DND-41 (cell line): ENCODE data around the gene ARMC9.
"Not testable (repeated sequence)": the region's sequence is repeated elsewhere in the genome, so short reads cannot be mapped to it uniquely, and the experiment has no call there.

Experiments used
- EZH2 ChIP-seq: IDR thresholded peaks from 3 replicates; pipeline ENCODE4 v1.6.1; 2012; ENCODE audit warnings: borderline replicate concordance, low read depth, mild to moderate bottlenecking, moderate library complexity, low read length, inconsistent platforms; ENCODE audit not compliant: severe bottlenecking
- TF ChIP-seq, protein P1 (sequence below): IDR thresholded peaks from 2 replicates; pipeline ENCODE4 v1.5.1; 2012; ENCODE audit warnings: borderline replicate concordance, low read length, moderate library complexity, mild to moderate bottlenecking; ENCODE audit not compliant: poor library complexity, severe bottlenecking; ENCODE audit errors: extremely low read depth

DNA sequence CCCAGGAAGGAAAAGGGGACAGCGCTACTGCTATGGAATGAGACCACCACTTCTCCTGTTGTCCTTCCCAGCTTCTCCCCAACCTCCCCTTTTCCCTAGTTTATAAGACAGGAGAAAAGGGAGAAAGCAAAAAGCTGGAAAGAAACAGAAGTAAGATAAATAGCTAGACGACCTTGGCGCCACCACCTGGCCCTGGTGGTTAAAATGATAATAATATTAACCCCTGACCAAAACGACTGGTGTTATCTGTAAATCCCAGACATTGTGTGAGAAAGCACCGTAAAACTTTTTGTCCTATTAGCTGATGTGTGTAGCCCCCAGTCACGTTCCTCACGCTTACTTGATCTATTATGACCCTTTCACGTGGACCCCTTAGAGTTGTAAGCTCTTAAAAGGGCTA, 202.2 kb downstream of the ARMC9 start:
- TF ChIP-seq, protein P1, sequence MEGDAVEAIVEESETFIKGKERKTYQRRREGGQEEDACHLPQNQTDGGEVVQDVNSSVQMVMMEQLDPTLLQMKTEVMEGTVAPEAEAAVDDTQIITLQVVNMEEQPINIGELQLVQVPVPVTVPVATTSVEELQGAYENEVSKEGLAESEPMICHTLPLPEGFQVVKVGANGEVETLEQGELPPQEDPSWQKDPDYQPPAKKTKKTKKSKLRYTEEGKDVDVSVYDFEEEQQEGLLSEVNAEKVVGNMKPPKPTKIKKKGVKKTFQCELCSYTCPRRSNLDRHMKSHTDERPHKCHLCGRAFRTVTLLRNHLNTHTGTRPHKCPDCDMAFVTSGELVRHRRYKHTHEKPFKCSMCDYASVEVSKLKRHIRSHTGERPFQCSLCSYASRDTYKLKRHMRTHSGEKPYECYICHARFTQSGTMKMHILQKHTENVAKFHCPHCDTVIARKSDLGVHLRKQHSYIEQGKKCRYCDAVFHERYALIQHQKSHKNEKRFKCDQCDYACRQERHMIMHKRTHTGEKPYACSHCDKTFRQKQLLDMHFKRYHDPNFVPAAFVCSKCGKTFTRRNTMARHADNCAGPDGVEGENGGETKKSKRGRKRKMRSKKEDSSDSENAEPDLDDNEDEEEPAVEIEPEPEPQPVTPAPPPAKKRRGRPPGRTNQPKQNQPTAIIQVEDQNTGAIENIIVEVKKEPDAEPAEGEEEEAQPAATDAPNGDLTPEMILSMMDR: not testable (repeated sequence)
- not testable (repeated sequence) for TF ChIP-seq EZH2
